CD14-positive monocyte (primary cell): ENCODE measurements around the gene TOR1B. TPM values are rescaled to one million over a fixed set of nuclear protein-coding genes. Genes with fewer than 3 reads are reported as not detected.

Experiments used
- DNase-seq, 3 donors: peaks; one replicate each; pipeline ENCODE4 v3.0.0-alpha.2; 2011 to 2022
- H2AFZ ChIP-seq: 2 replicates; pipeline ENCODE4 v1.6.0; 2012; ENCODE audit warnings: mild to moderate bottlenecking, low read depth, low read length, inconsistent platforms; ENCODE audit not compliant: insufficient read depth, poor library complexity, severe bottlenecking
- H3K27ac ChIP-seq, 2 donors: 1 replicate in 1 of 2; 2 replicates in 1 of 2; pipeline ENCODE4 v1.5.1; 2012 to 2013; ENCODE audit warnings: low read length in 2 of 2, control low read depth in 1 of 2, inconsistent platforms in 1 of 2, low read depth in 1 of 2, mild to moderate bottlenecking in 1 of 2
- H3K27me3 ChIP-seq, 2 donors: one replicate each; pipeline versions ENCODE4 v1.6.0 to v1.6.1; 2011 to 2013; ENCODE audit warnings: low read length in 2 of 2; ENCODE audit not compliant: control insufficient read depth in 2 of 2, insufficient read depth in 2 of 2
- H3K36me3 ChIP-seq, 2 donors: replicated peaks in 1 of 2; 1 replicate in 1 of 2; 2 replicates in 1 of 2; pipeline versions ENCODE4 v1.5.1 to v1.6.1; 2012 to 2013; ENCODE audit warnings: low read length in 2 of 2, control low read depth in 1 of 2, inconsistent platforms in 1 of 2, mild to moderate bottlenecking in 1 of 2; ENCODE audit not compliant: insufficient read depth in 2 of 2, control insufficient read depth in 1 of 2
- H3K4me1 ChIP-seq, 2 donors: 1 replicate in 1 of 2; 2 replicates in 1 of 2; pipeline versions ENCODE4 v1.5.1 to v1.6.1; 2012 to 2013; ENCODE audit warnings: low read length in 2 of 2, control low read depth in 1 of 2, inconsistent platforms in 1 of 2, mild to moderate bottlenecking in 1 of 2, moderate library complexity in 1 of 2; ENCODE audit not compliant: insufficient read depth in 2 of 2, control insufficient read depth in 1 of 2
- H3K4me2 ChIP-seq: replicated peaks from 2 replicates; pipeline ENCODE3; 2012; ENCODE audit warnings: low read length, moderate library complexity, mild to moderate bottlenecking; ENCODE audit not compliant: poor library complexity, severe bottlenecking; ENCODE audit errors: extremely low read depth
- H3K4me3 ChIP-seq, 3 experiments: fragments of 200-600 bp in 1 of 3; sonication (generic) in 1 of 3; replicated peaks in 1 of 3; 1 replicate in 2 of 3; 2 replicates in 1 of 3; pipeline ENCODE4 v1.5.1; 2011 to 2013; ENCODE audit warnings: low read length in 3 of 3, mild to moderate bottlenecking in 3 of 3, control low read depth in 2 of 3, low read depth in 2 of 3, inconsistent platforms in 1 of 3, moderate library complexity in 1 of 3
- H3K79me2 ChIP-seq: 2 replicates; pipeline ENCODE4 v1.6.0; 2012; ENCODE audit warnings: mild to moderate bottlenecking, control low read depth, inconsistent platforms, low read length, moderate library complexity; ENCODE audit not compliant: insufficient read depth
- H3K9ac ChIP-seq: 2 replicates; pipeline ENCODE4 v1.6.0; 2017; ENCODE audit warnings: low read length, mild to moderate bottlenecking; ENCODE audit not compliant: insufficient read depth, poor library complexity, severe bottlenecking
- H3K9me3 ChIP-seq, 2 donors: replicated peaks in 1 of 2; 1 replicate in 1 of 2; 2 replicates in 1 of 2; pipeline versions ENCODE4 v1.5.1 to v1.6.1; 2012 to 2013; ENCODE audit warnings: low read length in 2 of 2, control low read depth in 1 of 2; ENCODE audit not compliant: control insufficient read depth in 1 of 2, insufficient read depth in 1 of 2
- H4K20me1 ChIP-seq: 2 replicates; pipeline ENCODE4 v1.6.0; 2012; ENCODE audit warnings: mild to moderate bottlenecking, low read length, control low read depth, moderate library complexity; ENCODE audit not compliant: insufficient read depth
- H3K27ac Mint-ChIP-seq, 7 donors: one replicate each; pipeline ENCODE4 v1.8.0; 2020; ENCODE audit warnings: mild to moderate bottlenecking in 7 of 7, mixed read lengths in 7 of 7, moderate library complexity in 6 of 7, inconsistent platforms in 2 of 7
- H3K27me3 Mint-ChIP-seq, 3 donors: one replicate each; pipeline ENCODE4 v1.8.0; 2021 to 2022; ENCODE audit warnings: low read depth in 3 of 3, mild to moderate bottlenecking in 3 of 3, mixed read lengths in 3 of 3, moderate library complexity in 3 of 3, inconsistent platforms in 1 of 3
- H3K36me3 Mint-ChIP-seq, 2 donors: one replicate each; pipeline ENCODE4 v1.8.0; 2020; ENCODE audit warnings: mixed read lengths in 2 of 2, inconsistent platforms in 1 of 2, mild to moderate bottlenecking in 1 of 2
- H3K4me1 Mint-ChIP-seq: one replicate; pipeline ENCODE4 v1.8.0; 2020; ENCODE audit warnings: mild to moderate bottlenecking, mixed read lengths
- H3K4me3 Mint-ChIP-seq, 2 donors: one replicate each; pipeline ENCODE4 v1.8.0; 2020; ENCODE audit warnings: mild to moderate bottlenecking in 2 of 2, mixed read lengths in 2 of 2, moderate library complexity in 1 of 2
- H3K9me3 Mint-ChIP-seq, 7 donors: one replicate each; pipeline ENCODE4 v1.8.0; 2020 to 2022; ENCODE audit warnings: mixed read lengths in 7 of 7, mild to moderate bottlenecking in 6 of 7, moderate library complexity in 6 of 7, inconsistent platforms in 2 of 7
- WGBS: methylation state at CpG from one replicate; pipeline ENCODE4 v1.1.5; 2013; ENCODE audit warnings: missing lambda C conversion rate; ENCODE audit not compliant: insufficient coverage; 5-methylcytosine and 5-hydroxymethylcytosine counted together
- intact Hi-C, 2 donors: fragments of 100-400 bp; cut with micrococcal nuclease; formaldehyde crosslinking; loops; one replicate each; pipeline versions ENCODE4 v1.15.0 to v1.15.1; 2023
- polyA plus RNA-seq, 3 donors: library from polyadenylated mRNA; depleted of rRNA in 1 of 3; unstranded in 2 of 3; stranded (reverse) in 1 of 3; fragments of 300-500 nt in 2 of 3; fragments of >200 nt in 1 of 3; fragmentation: Illumina TruSeq in 2 of 3; gene quantifications; 1 replicate in 2 of 3; 2 replicates in 1 of 3; pipeline ENCODE4 v1.2.3, GENCODE V29; 2012 to 2021
- TF ChIP-seq, protein P1 (sequence below): fragments of 200-600 bp; IDR thresholded peaks from one replicate; pipeline ENCODE4 v1.8.0; 2022; ENCODE audit warnings: antibody characterized with exemption, mild to moderate bottlenecking

The TOR1B gene
- polyA plus RNA-seq, 3 donors = 15.8 to 22.5 (median 18.0) TPM

DNA sequence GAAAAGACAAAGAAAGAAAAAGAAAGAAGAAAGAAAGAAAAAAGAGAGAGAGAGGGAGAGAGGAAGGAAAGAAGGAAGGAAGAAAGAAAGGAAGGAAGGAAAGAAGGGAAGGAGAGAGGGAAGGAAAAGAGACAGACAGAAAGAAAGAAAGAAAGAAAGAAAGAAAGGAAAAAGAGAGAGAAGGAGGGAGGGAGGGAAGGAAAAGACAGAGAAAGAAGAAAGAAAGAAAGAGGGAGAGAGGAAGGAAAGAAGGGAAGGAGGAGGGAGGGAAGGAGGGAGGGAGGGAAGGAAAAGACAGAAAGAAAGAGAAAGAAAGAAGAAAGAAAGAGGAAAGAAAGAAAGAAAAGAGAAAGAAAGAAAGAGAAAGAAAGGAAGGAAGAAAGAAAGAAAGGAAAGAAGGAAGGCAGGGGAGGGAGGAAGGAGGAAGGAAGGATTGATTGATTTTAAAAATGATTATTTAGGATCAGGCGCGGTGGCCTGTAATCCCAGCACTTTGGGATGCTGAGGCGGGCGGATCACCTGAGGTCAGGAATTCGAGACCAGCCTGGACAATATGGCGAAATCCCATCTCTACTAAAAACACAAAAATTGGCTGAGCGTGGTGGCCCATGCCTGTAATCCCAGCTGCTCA, 23.3 kb upstream of the TOR1B start:
- H3K27ac Mint-ChIP-seq = peak overlapping the region in 4 of 7 donors; percentile 49 to 88 (median 80)
- intact Hi-C loops = loop anchor here (10.0 kb wide), 2 partner anchors 435 to 645 kb away; no protein-coding TSS in a partner anchor
- H2AFZ ChIP-seq = no peak overlapping the region
- H3K4me2 ChIP-seq = no peak overlapping the region
- H3K27ac ChIP-seq = no peak overlapping the region
- no peak overlapping the region for H3K9ac ChIP-seq
- no peak overlapping the region for H3K4me3 ChIP-seq
- no peaks in the 10 kb centered on the region for H3K36me3 ChIP-seq
- 96% methylated on average over 5 of the region's 7 CpGs for WGBS
- peaks cover 2 to 3% of the 10 kb centered on the region in 2 donors for H3K36me3 Mint-ChIP-seq
- H4K20me1 ChIP-seq = no peaks in the 10 kb centered on the region
- peak overlapping the region in 1 of 2 donors; percentile 35 for H3K4me3 Mint-ChIP-seq
- H3K79me2 ChIP-seq = no peaks in the 10 kb centered on the region
- H3K4me1 ChIP-seq = peaks cover 61 to 67% of the 10 kb centered on the region in 2 donors
- H3K4me1 Mint-ChIP-seq = peaks cover 67% of the 10 kb centered on the region
- TF ChIP-seq, protein P1, sequence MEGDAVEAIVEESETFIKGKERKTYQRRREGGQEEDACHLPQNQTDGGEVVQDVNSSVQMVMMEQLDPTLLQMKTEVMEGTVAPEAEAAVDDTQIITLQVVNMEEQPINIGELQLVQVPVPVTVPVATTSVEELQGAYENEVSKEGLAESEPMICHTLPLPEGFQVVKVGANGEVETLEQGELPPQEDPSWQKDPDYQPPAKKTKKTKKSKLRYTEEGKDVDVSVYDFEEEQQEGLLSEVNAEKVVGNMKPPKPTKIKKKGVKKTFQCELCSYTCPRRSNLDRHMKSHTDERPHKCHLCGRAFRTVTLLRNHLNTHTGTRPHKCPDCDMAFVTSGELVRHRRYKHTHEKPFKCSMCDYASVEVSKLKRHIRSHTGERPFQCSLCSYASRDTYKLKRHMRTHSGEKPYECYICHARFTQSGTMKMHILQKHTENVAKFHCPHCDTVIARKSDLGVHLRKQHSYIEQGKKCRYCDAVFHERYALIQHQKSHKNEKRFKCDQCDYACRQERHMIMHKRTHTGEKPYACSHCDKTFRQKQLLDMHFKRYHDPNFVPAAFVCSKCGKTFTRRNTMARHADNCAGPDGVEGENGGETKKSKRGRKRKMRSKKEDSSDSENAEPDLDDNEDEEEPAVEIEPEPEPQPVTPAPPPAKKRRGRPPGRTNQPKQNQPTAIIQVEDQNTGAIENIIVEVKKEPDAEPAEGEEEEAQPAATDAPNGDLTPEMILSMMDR = no peak
- no peaks in the 10 kb centered on the region for H3K9me3 ChIP-seq
- peaks cover 0 to 2% (median 0%) of the 10 kb centered on the region in 7 donors for H3K9me3 Mint-ChIP-seq
- peaks cover 9 to 16% (median 11%) of the 10 kb centered on the region in 3 donors for H3K27me3 Mint-ChIP-seq
- no peaks in the 10 kb centered on the region for H3K27me3 ChIP-seq
- DNase-seq = no peak

DNA sequence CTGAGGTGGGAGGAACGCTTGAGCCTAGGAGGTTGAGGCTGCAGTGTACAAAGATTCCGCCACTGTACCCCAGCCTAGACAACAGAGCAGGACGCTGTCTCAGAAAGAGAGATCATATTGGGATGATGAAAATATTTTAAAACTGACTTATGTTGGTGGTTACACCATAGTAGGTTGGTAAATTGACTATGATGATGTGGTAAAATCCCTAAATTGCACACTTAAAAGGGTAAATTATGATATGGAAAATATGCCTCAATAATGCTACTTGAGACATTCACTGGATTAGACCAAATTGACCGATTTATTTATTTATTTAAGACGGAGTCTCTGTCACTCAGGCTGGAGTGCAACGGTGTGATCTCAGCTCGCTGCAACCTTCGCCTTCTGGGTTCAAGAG, 21.9 kb upstream of the TOR1B start:
- 87% methylated on average over 3 of the region's 8 CpGs for WGBS
- no peak overlapping the region for H3K4me3 Mint-ChIP-seq
- H3K4me1 Mint-ChIP-seq = peaks cover 57% of the 10 kb centered on the region

More for the DNA sequence above, 21.9 kb upstream of the TOR1B start:
- Histone ChIP-seq H3K9me3 (no peaks in the 10 kb centered on the region), H3K9ac (no peak overlapping the region), H2AFZ (no peak overlapping the region), H3K27me3 (no peaks in the 10 kb centered on the region), H3K4me1 (peaks cover 48 to 54% of the 10 kb centered on the region in 2 donors), H4K20me1 (no peaks in the 10 kb centered on the region), H3K79me2 (no peaks in the 10 kb centered on the region), H3K4me3 (no peak overlapping the region), H3K27ac (no peak overlapping the region), H3K4me2 (no peak overlapping the region), H3K36me3 (no peaks in the 10 kb centered on the region)
- Mint-ChIP-seq H3K36me3 (no peaks in the 10 kb centered on the region), H3K9me3 (peaks cover 0 to 3% (median 0%) of the 10 kb centered on the region in 7 donors), H3K27me3 (peaks cover 11 to 14% (median 13%) of the 10 kb centered on the region in 3 donors), H3K27ac (peak overlapping the region in 6 of 7 donors; percentile 51 to 93 (median 75))
- peak in 2 of 3 donors; percentile 34 to 44 for DNase-seq
- TF ChIP-seq, protein P1 = no peak
- intact Hi-C loops = loop anchor here (10.0 kb wide), 1 partner anchor 646 kb away; no protein-coding TSS in a partner anchor
